HepG2 (cell line): Measurements from ENCODE around the gene CPZ.

ENCODE experiments used
- ATF1 ChIP-seq: IDR thresholded peaks from 2 replicates; pipeline ENCODE4 v1.6.1; 2016; ENCODE audit warnings: mild to moderate bottlenecking, control low read depth
- CREM ChIP-seq, 2 experiments: sonication (generic) in 1 of 2; formaldehyde crosslinking in 1 of 2; IDR thresholded peaks; 2 replicates each; pipeline versions ENCODE4 v1.4.0 to v1.6.1; 2016 to 2020; ENCODE audit warnings: antibody characterized with exemption in 1 of 2, mild to moderate bottlenecking in 1 of 2, missing genetic modification reagents in 1 of 2
- ZNF605 ChIP-seq: sonication (generic); formaldehyde crosslinking; IDR thresholded peaks from 2 replicates; pipeline ENCODE4 v1.8.0; 2022; ENCODE audit warnings: mild to moderate bottlenecking, missing genetic modification reagents
- ZNF619 ChIP-seq: sonication (generic); formaldehyde crosslinking; IDR thresholded peaks from 2 replicates; pipeline ENCODE4 v1.4.0; 2020; ENCODE audit warnings: mild to moderate bottlenecking, missing genetic modification reagents

- TF ChIP-seq ZNF619 (no peak), ZNF605 (CRISPR knock-in tag) (no peak), ATF1 (CRISPR knock-in tag) (no peak), CREM (IDR thresholded peaks at IDR 0.05) (no peak), CREM (CRISPR knock-in tag; IDR thresholded peaks at IDR 0.05) (no peak)
These were observed 6.8 kb upstream of the CPZ start for GRCh38 chr4:8585721-8586212.
